Neural progenitor cell (in vitro differentiated cells): Measurements from ENCODE around the gene GRHL1. TPM values are rescaled to one million over a fixed set of nuclear protein-coding genes. Genes with fewer than 3 reads are reported as not detected.

Source experiments
- DNase-seq: peaks from one replicate; pipeline ENCODE4 v3.0.0-alpha.2; 2016; ENCODE audit warnings: low spot score
- H2AFZ ChIP-seq: fragments of 200-600 bp; sonication (generic); replicated peaks from 2 replicates; pipeline ENCODE4 v1.6.1; 2016; ENCODE audit warnings: antibody characterized with exemption
- H3F3A ChIP-seq: fragments of 200-600 bp; sonication (generic); 2 replicates; pipeline ENCODE4 v1.6.1; 2016; ENCODE audit warnings: antibody characterized with exemption, low read depth
- H3K27ac ChIP-seq: fragments of 200-600 bp; sonication (generic); 2 replicates; pipeline ENCODE4 v1.5.1; 2016; ENCODE audit warnings: mild to moderate bottlenecking
- H3K27me3 ChIP-seq: fragments of 200-600 bp; sonication (generic); 2 replicates; pipeline ENCODE4 v1.6.1; 2016; ENCODE audit warnings: mild to moderate bottlenecking, moderate library complexity
- H3K36me3 ChIP-seq: fragments of 200-600 bp; sonication (generic); 2 replicates; pipeline ENCODE4 v1.5.1; 2016
- H3K4me1 ChIP-seq: fragments of 200-600 bp; sonication (generic); 2 replicates; pipeline ENCODE4 v1.6.1; 2016; ENCODE audit warnings: mixed run types
- H3K4me2 ChIP-seq: fragments of 200-600 bp; sonication (generic); 2 replicates; pipeline ENCODE4 v1.6.1; 2016
- H3K4me3 ChIP-seq: fragments of 200-600 bp; sonication (generic); 2 replicates; pipeline ENCODE4 v1.5.1; 2016
- H3K79me2 ChIP-seq: fragments of 200-600 bp; sonication (generic); 2 replicates; pipeline ENCODE4 v1.6.1; 2016; ENCODE audit warnings: low read depth
- H3K9ac ChIP-seq: fragments of 200-600 bp; sonication (generic); 2 replicates; pipeline ENCODE4 v1.6.1; 2016
- H3K9me3 ChIP-seq: fragments of 200-600 bp; sonication (generic); 2 replicates; pipeline ENCODE4 v1.5.1; 2016; ENCODE audit warnings: low read depth
- H4K20me1 ChIP-seq: fragments of 200-600 bp; sonication (generic); 2 replicates; pipeline ENCODE4 v1.6.1; 2016; ENCODE audit warnings: low read depth
- H3K27ac Mint-ChIP-seq: 3 replicates; pipeline ENCODE4 v1.8.0; 2021; ENCODE audit warnings: mixed read lengths
- H3K27me3 Mint-ChIP-seq: 2 replicates; pipeline ENCODE4 v1.8.0; 2022; ENCODE audit warnings: low read depth, mild to moderate bottlenecking, inconsistent platforms, moderate library complexity, mixed read lengths; ENCODE audit not compliant: insufficient read depth
- H3K36me3 Mint-ChIP-seq: 3 replicates; pipeline ENCODE4 v1.8.0; 2021; ENCODE audit warnings: mixed read lengths
- H3K4me1 Mint-ChIP-seq: 3 replicates; pipeline ENCODE4 v1.8.0; 2021; ENCODE audit warnings: mixed read lengths
- H3K4me3 Mint-ChIP-seq: 3 replicates; pipeline ENCODE4 v1.8.0; 2021; ENCODE audit warnings: mild to moderate bottlenecking, moderate library complexity, mixed read lengths
- H3K9me3 Mint-ChIP-seq: 3 replicates; pipeline ENCODE4 v1.8.0; 2020; ENCODE audit warnings: mixed read lengths
- EZH2 ChIP-seq: fragments of 200-600 bp; sonication (generic); IDR thresholded peaks from 2 replicates; pipeline ENCODE4 v1.6.1; 2017; ENCODE audit warnings: antibody characterized with exemption, mild to moderate bottlenecking, moderate library complexity
- EZH2phosphoT487 ChIP-seq: fragments of 200-600 bp; sonication (generic); IDR thresholded peaks from 2 replicates; pipeline ENCODE4 v1.6.1; 2017; ENCODE audit warnings: antibody characterized with exemption
- total RNA-seq: library from RNA; depleted of rRNA; stranded (reverse); fragments of >200 nt; gene quantifications from 2 replicates; pipeline ENCODE4 v1.2.3, GENCODE V29; 2015; ENCODE audit warnings: low replicate concordance
- TF ChIP-seq, protein P1 (sequence below): fragments of 200-600 bp; sonication (generic); IDR thresholded peaks from 2 replicates; pipeline ENCODE4 v1.5.1; 2017; ENCODE audit warnings: antibody characterized with exemption, mild to moderate bottlenecking

Gene GRHL1
- total RNA-seq, 1 donor from 2014 or later, result 5.8 TPM

DNA sequence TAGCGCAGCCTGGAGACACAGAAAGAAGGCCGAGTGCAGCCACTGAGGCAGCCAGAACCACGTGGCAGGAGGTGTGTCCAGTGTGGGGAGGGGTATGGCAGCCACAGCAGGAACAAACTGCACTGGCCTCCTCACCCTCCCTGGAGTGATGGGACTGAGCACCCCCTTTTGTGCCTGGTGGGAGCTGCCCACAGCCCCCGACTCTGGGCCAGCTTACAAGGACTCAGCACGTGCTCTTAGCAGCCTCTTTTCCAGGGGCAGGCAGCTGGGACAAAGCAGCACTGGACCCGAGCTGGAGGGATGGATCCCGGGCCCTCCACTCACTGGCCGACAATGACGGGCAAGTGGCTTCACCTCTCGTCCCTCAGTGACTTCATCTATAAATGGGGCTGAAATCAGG, 86.6 kb downstream of the GRHL1 start:
- Histone ChIP-seq H3K79me2 (no peaks in the 10 kb centered on the region), H3K27me3 (peaks cover 29% of the 10 kb centered on the region), H4K20me1 (no peaks in the 10 kb centered on the region), H3F3A (peaks cover 12% of the 10 kb centered on the region), H3K36me3 (no peaks in the 10 kb centered on the region), H3K4me3 (no peak overlapping the region), H3K27ac (no peak overlapping the region), H3K4me1 (peaks cover 3% of the 10 kb centered on the region), H3K4me2 (no peak overlapping the region), H3K9ac (no peak overlapping the region), H3K9me3 (no peaks in the 10 kb centered on the region), H2AFZ (no peak overlapping the region)
- Mint-ChIP-seq H3K27ac (no peak overlapping the region), H3K4me1 (peaks cover 33% of the 10 kb centered on the region), H3K9me3 (peaks cover 2% of the 10 kb centered on the region), H3K27me3 (peaks cover 20% of the 10 kb centered on the region), H3K36me3 (no peaks in the 10 kb centered on the region), H3K4me3 (no peak overlapping the region)
- DNase-seq, result no peak
- TF ChIP-seq EZH2 (no peak), EZH2phosphoT487 (no peak)
- TF ChIP-seq, protein P1, sequence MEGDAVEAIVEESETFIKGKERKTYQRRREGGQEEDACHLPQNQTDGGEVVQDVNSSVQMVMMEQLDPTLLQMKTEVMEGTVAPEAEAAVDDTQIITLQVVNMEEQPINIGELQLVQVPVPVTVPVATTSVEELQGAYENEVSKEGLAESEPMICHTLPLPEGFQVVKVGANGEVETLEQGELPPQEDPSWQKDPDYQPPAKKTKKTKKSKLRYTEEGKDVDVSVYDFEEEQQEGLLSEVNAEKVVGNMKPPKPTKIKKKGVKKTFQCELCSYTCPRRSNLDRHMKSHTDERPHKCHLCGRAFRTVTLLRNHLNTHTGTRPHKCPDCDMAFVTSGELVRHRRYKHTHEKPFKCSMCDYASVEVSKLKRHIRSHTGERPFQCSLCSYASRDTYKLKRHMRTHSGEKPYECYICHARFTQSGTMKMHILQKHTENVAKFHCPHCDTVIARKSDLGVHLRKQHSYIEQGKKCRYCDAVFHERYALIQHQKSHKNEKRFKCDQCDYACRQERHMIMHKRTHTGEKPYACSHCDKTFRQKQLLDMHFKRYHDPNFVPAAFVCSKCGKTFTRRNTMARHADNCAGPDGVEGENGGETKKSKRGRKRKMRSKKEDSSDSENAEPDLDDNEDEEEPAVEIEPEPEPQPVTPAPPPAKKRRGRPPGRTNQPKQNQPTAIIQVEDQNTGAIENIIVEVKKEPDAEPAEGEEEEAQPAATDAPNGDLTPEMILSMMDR, result no peak

DNA sequence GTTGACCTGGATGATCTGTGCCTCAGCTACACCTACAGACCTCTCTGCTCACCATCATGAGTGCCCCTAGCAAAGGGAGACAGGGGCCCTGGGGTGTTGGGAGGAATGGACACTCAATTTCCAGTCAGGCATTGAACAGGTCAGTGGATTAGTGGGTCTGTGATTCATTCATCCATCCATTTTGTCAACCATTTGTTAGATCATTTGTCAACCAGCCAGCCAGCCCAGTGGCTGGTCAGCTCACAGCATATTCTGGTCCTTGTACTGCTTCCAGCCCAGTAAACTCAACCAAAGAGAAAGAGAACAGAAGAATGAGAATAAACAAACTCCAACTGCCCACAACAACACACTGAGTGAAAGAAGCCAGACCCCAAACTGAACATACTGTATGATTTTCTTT, 87.2 kb downstream of the GRHL1 start:
- TF ChIP-seq, protein P1, result no peak
- no peak for TF ChIP-seq EZH2
- TF ChIP-seq EZH2phosphoT487, result no peak
- H3F3A ChIP-seq, result peaks cover 12% of the 10 kb centered on the region
- peaks cover 3% of the 10 kb centered on the region for H3K4me1 ChIP-seq
- H3K36me3 Mint-ChIP-seq, result no peaks in the 10 kb centered on the region
- H3K36me3 ChIP-seq, result no peaks in the 10 kb centered on the region
- H3K4me2 ChIP-seq, result no peak overlapping the region
- peaks cover 18% of the 10 kb centered on the region for H3K27me3 Mint-ChIP-seq
- H3K79me2 ChIP-seq, result no peaks in the 10 kb centered on the region
- peaks cover 29% of the 10 kb centered on the region for H3K27me3 ChIP-seq
- H3K27ac Mint-ChIP-seq, result no peak overlapping the region
- H3K9ac ChIP-seq, result no peak overlapping the region
- no peak for DNase-seq
- H3K4me1 Mint-ChIP-seq, result peaks cover 31% of the 10 kb centered on the region
- no peaks in the 10 kb centered on the region for H4K20me1 ChIP-seq
- no peak overlapping the region for H3K4me3 Mint-ChIP-seq
- H2AFZ ChIP-seq, result no peak overlapping the region
- no peak overlapping the region for H3K4me3 ChIP-seq
- peaks cover 2% of the 10 kb centered on the region for H3K9me3 Mint-ChIP-seq
- no peaks in the 10 kb centered on the region for H3K9me3 ChIP-seq
- H3K27ac ChIP-seq, result no peak overlapping the region

DNA sequence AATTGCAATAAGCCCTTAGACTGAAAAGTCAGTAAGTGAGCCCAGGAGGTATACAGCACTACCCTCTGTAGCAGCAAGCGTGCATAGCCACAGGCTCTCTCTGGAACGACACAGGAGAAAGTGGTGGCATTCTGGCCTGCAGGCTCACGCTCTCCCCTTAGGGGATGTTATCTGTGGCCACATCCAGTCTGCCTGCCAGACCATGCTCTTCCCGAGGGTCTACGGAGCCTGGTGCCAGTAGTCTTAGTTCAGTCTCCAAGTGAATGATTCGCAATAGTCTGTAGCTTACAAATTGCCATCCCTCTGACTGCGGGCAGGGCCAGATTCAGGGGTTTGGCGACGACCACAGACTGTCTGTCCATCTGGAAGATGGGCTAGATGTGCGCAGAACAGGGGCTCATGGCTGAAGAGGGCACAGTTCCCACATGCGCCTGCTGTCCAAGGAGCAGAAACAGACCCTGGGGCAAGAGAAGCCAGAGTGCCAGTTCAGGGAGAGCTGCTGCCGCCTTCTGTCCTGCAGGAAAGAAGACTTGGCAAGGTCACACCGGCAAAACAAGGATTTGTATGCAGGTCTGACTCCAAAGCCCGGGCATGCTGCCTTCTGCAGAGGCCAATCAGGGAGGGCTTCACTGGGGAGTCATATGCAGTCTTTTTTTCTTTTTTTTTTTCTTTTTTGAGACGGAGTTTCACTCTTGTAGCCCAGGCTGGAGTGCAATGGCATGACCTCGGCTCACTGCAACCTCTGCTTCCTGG, 88.3 kb downstream of the GRHL1 start:
- Histone ChIP-seq H2AFZ (no peak overlapping the region), H3K9me3 (peaks cover 5% of the 10 kb centered on the region), H3K4me3 (no peak overlapping the region), H3K4me1 (peaks cover 3% of the 10 kb centered on the region), H3K4me2 (no peak overlapping the region), H4K20me1 (peaks cover 7% of the 10 kb centered on the region), H3F3A (peaks cover 22% of the 10 kb centered on the region), H3K36me3 (no peaks in the 10 kb centered on the region), H3K79me2 (no peaks in the 10 kb centered on the region), H3K27ac (no peak overlapping the region), H3K27me3 (peaks cover 37% of the 10 kb centered on the region), H3K9ac (no peak overlapping the region)
- Mint-ChIP-seq H3K27me3 (peaks cover 18% of the 10 kb centered on the region), H3K4me3 (no peak overlapping the region), H3K27ac (no peak overlapping the region), H3K36me3 (no peaks in the 10 kb centered on the region), H3K4me1 (peaks cover 36% of the 10 kb centered on the region), H3K9me3 (peaks cover 2% of the 10 kb centered on the region)
- no peak for TF ChIP-seq EZH2
- TF ChIP-seq, protein P1, result no peak
- TF ChIP-seq EZH2phosphoT487, result no peak
- DNase-seq, result no peak
